Uterus (tissue), 4 donors: ENCODE measurements around the gene RHBDD3. TPM values are rescaled to one million over a fixed set of nuclear protein-coding genes. Genes with fewer than 3 reads are reported as not detected.

Experiments used
- DNase-seq, 2 donors: peaks; one replicate each; pipeline ENCODE4 v3.0.0-alpha.2; 2019 to 2020
- H3K27ac ChIP-seq, 2 donors: fragments of 200-600 bp; sonication (generic); 1 replicate in 1 of 2; 2 replicates in 1 of 2; pipeline ENCODE4 v1.5.1; 2016 to 2018
- H3K27me3 ChIP-seq, 2 donors: fragments of 200-600 bp; sonication (generic); one replicate each; pipeline ENCODE4 v1.5.1; 2018 to 2019; ENCODE audit warnings: control low read depth in 1 of 2
- H3K36me3 ChIP-seq, 2 donors: fragments of 200-600 bp; sonication (generic); one replicate each; pipeline ENCODE4 v1.5.1; 2019; ENCODE audit warnings: control low read depth in 1 of 2
- H3K4me1 ChIP-seq, 2 donors: fragments of 200-600 bp; sonication (generic); one replicate each; pipeline ENCODE4 v1.5.1; 2018 to 2019; ENCODE audit warnings: control low read depth in 1 of 2
- H3K4me3 ChIP-seq, 2 donors: fragments of 200-600 bp; sonication (generic); 1 replicate in 1 of 2; 2 replicates in 1 of 2; pipeline ENCODE4 v1.5.1; 2018 to 2019; ENCODE audit warnings: mild to moderate bottlenecking in 1 of 2
- H3K9me3 ChIP-seq, 2 donors: fragments of 200-600 bp; sonication (generic); one replicate each; pipeline ENCODE4 v1.5.1; 2019; ENCODE audit warnings: control low read depth in 1 of 2
- POLR2A ChIP-seq, 2 donors: fragments of 450-650 bp; IDR thresholded peaks; one replicate each; pipeline ENCODE4 v1.6.1; 2016; ENCODE audit warnings: antibody characterized with exemption in 2 of 2, mild to moderate bottlenecking in 1 of 2, moderate library complexity in 1 of 2
- intact Hi-C: fragments of 100-400 bp; cut with DNase I; formaldehyde crosslinking; loops from one replicate; pipeline ENCODE4 v1.15.1; 2023; ENCODE audit warnings: low total_unique reads
- total RNA-seq, 4 donors: library from RNA; depleted of rRNA in 3 of 4; stranded (reverse); fragments of >200 nt in 3 of 4; gene quantifications; one replicate each; pipeline versions ENCODE4 v1.1.0 to v1.2.4, GENCODE V29; 2014 to 2023
- TF ChIP-seq, protein P1 (sequence below), 4 experiments: fragments of 200-600 bp in 2 of 4; fragments of 450-650 bp in 2 of 4; sonication (generic) in 2 of 4; IDR thresholded peaks; one replicate each; pipeline ENCODE4 v1.5.1; 2016 to 2019; ENCODE audit warnings: antibody characterized with exemption in 4 of 4, mild to moderate bottlenecking in 2 of 4, moderate library complexity in 1 of 4
- donor health status: DM: yes; HTN: yes; CAD: no.

The RHBDD3 gene
- total RNA-seq, 4 donors from 2014 or later = 6.5 to 46.6 (median 26.1) TPM

DNA sequence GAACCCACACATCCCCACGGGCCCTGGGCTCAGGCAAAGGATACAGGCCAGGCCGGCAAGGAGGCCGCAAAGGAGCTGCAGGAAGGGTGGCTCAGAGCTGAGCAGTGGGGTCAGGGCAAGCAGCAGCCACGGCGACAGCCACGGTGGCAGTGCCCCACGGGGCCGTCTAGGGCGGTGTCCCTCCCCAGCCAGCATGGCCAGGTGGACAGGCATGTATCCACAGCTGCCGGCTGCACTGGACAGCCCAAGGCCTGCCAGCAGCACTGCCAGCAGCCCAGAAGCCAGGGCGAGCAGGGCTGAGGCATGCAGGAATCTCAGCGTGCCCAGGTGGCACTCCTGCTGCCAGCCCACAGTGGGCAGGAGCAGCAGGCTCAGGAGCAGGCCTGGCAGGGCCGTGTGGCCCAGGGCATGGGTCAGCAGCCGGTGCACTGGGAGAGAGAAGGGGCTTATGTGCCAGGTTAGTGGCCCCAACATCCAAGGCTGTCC lies 3.9 kb downstream of the RHBDD3 start:
- Histone ChIP-seq H3K4me3 (no peak overlapping the region), H3K4me1 (no peaks in the 10 kb centered on the region), H3K27me3 (no peaks in the 10 kb centered on the region), H3K9me3 (no peaks in the 10 kb centered on the region), H3K27ac (no peak overlapping the region), H3K36me3 (no peaks in the 10 kb centered on the region)
- intact Hi-C loops = no loop called here
- no peak for DNase-seq
- TF ChIP-seq, protein P1, sequence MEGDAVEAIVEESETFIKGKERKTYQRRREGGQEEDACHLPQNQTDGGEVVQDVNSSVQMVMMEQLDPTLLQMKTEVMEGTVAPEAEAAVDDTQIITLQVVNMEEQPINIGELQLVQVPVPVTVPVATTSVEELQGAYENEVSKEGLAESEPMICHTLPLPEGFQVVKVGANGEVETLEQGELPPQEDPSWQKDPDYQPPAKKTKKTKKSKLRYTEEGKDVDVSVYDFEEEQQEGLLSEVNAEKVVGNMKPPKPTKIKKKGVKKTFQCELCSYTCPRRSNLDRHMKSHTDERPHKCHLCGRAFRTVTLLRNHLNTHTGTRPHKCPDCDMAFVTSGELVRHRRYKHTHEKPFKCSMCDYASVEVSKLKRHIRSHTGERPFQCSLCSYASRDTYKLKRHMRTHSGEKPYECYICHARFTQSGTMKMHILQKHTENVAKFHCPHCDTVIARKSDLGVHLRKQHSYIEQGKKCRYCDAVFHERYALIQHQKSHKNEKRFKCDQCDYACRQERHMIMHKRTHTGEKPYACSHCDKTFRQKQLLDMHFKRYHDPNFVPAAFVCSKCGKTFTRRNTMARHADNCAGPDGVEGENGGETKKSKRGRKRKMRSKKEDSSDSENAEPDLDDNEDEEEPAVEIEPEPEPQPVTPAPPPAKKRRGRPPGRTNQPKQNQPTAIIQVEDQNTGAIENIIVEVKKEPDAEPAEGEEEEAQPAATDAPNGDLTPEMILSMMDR (IDR thresholded peaks at IDR 0.05) = no peak
- no peak for TF ChIP-seq POLR2A (IDR thresholded peaks at IDR 0.05)

DNA sequence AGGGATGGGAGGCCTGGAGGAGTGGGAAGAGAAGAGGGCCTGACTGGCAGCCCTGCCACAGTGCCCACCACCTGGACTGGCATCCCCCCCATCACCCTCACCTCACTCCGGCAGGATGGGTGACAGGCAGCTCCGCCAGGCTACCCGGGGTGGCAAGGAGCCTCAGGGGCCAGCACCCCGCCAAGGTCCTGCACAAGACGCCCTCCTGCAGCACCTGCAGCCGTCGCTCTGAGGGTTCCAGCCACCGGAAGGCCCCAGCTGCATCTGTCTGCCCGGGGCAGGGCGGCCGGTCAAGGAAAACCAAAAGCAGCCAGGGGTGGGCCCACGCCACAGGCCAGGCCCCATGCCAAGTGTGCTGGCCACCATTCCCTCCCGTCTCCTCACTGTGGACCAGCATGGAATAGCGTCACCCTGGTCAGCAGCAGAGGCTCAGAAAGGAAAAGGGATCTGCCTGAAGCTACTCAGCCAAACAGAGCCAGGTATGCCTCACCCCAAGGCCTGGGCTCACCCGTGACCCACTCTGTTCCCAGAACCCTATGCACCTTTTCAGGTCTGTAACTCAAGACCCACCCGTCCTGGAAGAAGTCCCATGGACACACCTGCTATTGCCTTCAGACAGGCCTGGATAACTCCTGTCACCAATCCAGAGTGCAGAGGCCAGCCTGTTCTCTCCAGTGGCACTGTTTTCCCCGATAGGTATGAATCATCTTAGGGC lies 7.0 kb downstream of the RHBDD3 start:
- no peaks in the 10 kb centered on the region for H3K27me3 ChIP-seq
- no peak overlapping the region for H3K27ac ChIP-seq
- TF ChIP-seq POLR2A (IDR thresholded peaks at IDR 0.05) = no peak
- TF ChIP-seq, protein P1 (IDR thresholded peaks at IDR 0.05) = no peak
- no peaks in the 10 kb centered on the region for H3K9me3 ChIP-seq
- no peaks in the 10 kb centered on the region for H3K4me1 ChIP-seq
- intact Hi-C loops = no loop called here
- no peaks in the 10 kb centered on the region for H3K36me3 ChIP-seq
- no peak overlapping the region for H3K4me3 ChIP-seq
- no peak for DNase-seq

DNA sequence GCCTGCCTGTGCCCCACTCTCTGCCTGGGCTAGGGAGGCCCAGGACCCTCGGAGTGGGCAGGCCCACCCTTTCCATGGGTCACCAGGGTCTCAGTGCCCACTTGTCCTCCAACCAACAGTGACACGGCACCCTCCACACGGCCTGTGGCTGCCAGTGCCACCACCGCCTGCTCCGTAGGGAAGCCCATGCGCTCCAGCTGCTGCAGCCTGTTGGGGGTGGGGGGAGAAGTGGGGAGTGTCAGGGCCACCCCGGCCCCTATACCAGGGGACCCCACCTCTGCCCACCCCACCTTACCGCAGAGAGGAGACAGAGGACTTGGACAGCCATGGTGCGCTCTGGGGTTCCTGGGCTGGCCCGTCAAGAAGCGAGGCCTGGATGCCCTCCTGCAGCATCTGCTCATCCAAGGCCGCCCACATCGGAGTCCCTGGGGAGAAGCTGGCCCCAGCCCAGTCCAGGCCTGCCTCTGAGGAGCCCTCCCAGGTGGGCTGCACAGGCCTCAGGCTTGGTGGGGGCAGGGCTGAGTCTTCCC lies 7.7 kb downstream of the RHBDD3 start:
- Histone ChIP-seq H3K4me3 (no peak overlapping the region), H3K4me1 (no peaks in the 10 kb centered on the region), H3K27me3 (no peaks in the 10 kb centered on the region), H3K9me3 (no peaks in the 10 kb centered on the region), H3K27ac (no peak overlapping the region), H3K36me3 (no peaks in the 10 kb centered on the region)
- TF ChIP-seq POLR2A (IDR thresholded peaks at IDR 0.05) = no peak
- TF ChIP-seq, protein P1 (IDR thresholded peaks at IDR 0.05) = no peak
- DNase-seq = no peak
- intact Hi-C loops = no loop called here

DNA sequence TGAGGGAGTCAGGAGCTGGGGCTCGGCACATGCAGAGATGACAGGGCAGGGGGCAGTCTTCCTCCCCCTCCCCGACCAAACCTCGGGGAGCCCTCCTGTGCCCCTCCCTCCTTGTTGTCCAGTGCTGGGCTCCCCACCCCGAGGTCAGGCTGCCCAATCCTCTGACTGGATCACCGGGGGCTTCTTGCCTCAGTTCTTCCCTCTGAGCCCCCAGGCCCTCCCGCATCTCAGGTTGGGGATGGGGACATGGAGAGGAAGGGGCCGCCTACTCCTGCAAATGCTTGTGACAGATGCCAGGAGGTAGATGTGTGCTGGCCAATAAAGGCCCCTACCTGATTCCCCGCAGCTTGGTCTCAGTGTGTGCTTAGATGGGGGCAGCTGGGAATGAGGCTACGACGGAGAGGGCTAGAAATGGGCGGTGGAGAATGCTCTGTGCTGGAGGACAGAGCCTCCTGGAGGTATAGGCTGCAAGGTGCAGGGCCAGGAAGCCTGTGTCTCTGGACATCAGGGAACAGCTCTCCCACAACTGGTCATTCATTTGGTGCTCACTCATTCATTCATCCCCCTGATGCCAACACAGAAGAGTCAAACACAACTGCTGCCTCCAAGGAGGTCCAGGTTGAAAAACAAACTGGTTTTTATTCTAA lies 8.4 kb downstream of the RHBDD3 start:
- intact Hi-C loops = no loop called here
- Histone ChIP-seq H3K36me3 (no peaks in the 10 kb centered on the region), H3K27me3 (no peaks in the 10 kb centered on the region), H3K4me3 (no peak overlapping the region), H3K4me1 (no peaks in the 10 kb centered on the region), H3K27ac (no peak overlapping the region), H3K9me3 (no peaks in the 10 kb centered on the region)
- DNase-seq = no peak
- TF ChIP-seq POLR2A (IDR thresholded peaks at IDR 0.05) = no peak

DNA sequence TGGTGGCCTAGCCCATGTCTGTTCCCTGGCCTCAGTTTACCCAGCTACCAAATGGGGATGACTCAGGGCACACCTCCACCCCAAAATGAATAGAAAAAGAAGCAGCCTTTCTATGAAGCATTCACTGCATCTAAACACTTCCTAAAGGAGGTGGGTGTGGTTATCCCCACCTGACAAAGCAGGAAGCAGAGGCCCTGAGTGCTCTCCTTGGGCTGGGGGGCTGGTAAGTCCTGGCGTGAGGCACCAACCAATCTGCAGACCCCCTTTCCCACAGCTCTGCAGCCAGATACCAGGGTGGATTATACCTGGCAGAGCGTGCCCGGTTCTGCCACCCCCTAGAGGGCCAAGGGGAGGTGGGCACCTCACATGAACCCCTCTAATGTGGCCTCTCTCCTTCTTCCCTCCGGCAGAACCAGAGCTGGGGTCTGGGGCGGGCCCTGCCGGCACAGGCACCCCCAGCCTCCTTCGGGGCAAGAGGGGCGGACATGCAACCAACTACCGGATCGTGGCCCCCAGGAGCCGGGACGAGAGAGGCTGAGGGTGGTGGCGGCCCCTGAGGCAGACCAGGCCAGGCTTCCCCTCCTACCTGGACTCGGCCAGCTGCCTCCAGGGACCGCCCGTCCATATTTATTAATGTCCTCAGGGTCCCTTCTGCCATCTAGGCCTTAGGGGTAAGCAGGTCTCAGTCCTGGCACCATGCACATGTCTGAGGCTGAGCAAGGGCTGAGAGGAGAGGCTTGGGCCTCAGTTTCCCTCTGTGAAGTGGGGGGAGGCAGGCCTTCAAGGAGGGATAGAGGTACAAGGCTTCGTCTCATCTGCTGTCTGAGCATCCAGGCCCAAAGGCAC lies 9.2 kb downstream of the RHBDD3 start:
- Histone ChIP-seq H3K9me3 (no peaks in the 10 kb centered on the region), H3K4me3 (no peak overlapping the region), H3K36me3 (no peaks in the 10 kb centered on the region), H3K4me1 (no peaks in the 10 kb centered on the region), H3K27me3 (no peaks in the 10 kb centered on the region), H3K27ac (no peak overlapping the region)
- TF ChIP-seq, protein P1 (IDR thresholded peaks at IDR 0.05) = no peak
- TF ChIP-seq POLR2A (IDR thresholded peaks at IDR 0.05) = no peak
- intact Hi-C loops = no loop called here
- DNase-seq = no peak
